Mononuclear cell (primary cell): ENCODE data around the gene GM2A. TPM values are rescaled to one million over a fixed set of nuclear protein-coding genes. Genes with fewer than 3 reads are reported as not detected.

Experiments used
- H3K27me3 ChIP-seq: 2 replicates; pipeline ENCODE4 v1.6.0; 2011; ENCODE audit warnings: low read length, control low read depth; ENCODE audit not compliant: insufficient read depth
- H3K4me1 ChIP-seq: 2 replicates; pipeline ENCODE4 v1.5.1; 2011; ENCODE audit warnings: mild to moderate bottlenecking, low read length, control low read depth; ENCODE audit not compliant: insufficient read depth
- H3K4me3 ChIP-seq: 2 replicates; pipeline ENCODE4 v1.5.1; 2011; ENCODE audit warnings: mild to moderate bottlenecking, low read length, moderate library complexity
- H3K9me3 ChIP-seq: 2 replicates; pipeline ENCODE4 v1.5.1; 2011; ENCODE audit warnings: low read depth, mild to moderate bottlenecking, control low read depth, low read length
- total RNA-seq: library from RNA; depleted of rRNA; stranded (reverse); fragments of >200 nt; gene quantifications from one replicate; pipeline ENCODE4 v1.2.3, GENCODE V29; 2012

Gene GM2A
- total RNA-seq, 1 donor, result 38.9 TPM

DNA sequence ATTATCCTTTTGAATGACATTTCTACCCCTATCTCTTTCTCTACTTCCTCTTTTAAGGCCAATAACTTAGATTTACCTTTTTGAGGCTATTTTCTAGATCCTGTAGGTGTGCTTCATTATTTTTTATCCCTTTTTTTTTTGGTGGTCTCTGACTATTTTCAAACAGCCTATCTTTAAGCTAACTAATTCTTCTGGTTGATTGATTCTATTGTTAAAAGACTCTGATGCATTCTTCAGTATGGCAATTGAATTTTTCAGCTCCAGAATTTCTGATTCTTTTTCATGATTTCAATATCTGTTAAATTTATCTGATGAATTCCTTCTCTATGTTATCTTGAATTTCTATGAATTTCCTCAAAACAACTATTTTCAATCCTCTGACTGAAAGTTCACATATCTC is 57.9 kb downstream of the GM2A start:
- Histone ChIP-seq H3K27me3 (no peaks in the 10 kb centered on the region), H3K4me3 (no peak overlapping the region), H3K9me3 (no peaks in the 10 kb centered on the region), H3K4me1 (no peaks in the 10 kb centered on the region)

DNA sequence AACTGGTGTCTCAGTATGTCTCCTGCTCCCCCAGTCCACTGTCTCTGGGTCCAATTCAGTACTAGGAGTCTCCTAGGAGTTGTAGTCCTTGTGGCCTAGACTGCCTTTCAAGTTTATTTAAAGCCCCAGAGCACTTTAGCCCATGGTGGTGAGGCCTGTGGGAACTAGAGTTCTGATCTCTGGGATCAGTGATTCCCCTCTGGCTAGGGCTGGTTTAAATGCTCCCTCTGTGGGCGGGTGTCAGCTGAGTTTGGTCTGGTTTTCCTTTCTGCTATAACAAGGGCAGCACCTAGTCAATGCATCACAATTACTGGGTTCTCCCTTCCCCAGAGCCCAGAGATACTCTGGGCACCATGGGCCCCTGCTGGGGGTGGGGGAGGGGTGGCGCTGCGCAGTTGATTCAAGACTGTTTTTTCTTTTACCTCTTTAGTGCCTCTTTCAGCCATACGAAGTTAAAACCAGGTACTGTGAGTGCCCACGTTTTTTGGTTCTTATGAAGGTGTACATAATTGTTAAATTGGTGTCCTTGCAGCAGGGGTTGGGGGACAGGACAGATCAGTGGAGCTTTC is 59.9 kb downstream of the GM2A start:
- H3K9me3 ChIP-seq, result no peaks in the 10 kb centered on the region
- no peaks in the 10 kb centered on the region for H3K27me3 ChIP-seq
- H3K4me1 ChIP-seq, result no peaks in the 10 kb centered on the region
- no peak overlapping the region for H3K4me3 ChIP-seq

DNA sequence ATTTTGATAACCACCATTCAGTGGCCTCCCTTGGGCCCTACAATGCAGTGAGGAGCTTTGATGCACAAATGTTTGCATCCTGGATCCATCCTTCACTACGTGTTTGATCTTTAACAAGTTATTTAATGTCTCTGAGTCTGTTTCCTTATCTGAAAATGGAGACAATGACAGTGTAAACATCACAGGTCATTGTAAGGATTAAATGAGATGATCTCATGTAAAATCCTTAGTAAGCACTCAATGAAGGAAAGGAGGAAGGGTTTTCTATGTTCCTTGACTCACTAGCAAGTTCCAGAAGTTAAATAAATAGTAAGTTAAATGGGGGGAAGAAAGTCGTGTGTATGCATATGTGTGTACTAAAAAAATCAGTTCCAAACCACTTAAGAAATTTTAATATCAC is 60.4 kb downstream of the GM2A start:
- no peaks in the 10 kb centered on the region for H3K27me3 ChIP-seq
- H3K4me1 ChIP-seq, result no peaks in the 10 kb centered on the region
- H3K9me3 ChIP-seq, result no peaks in the 10 kb centered on the region
- no peak overlapping the region for H3K4me3 ChIP-seq

- no peak overlapping the region for H3K4me3 ChIP-seq
These were observed 63.1 kb downstream of the GM2A start for GRCh38 chr5:151315998-151316597.

DNA sequence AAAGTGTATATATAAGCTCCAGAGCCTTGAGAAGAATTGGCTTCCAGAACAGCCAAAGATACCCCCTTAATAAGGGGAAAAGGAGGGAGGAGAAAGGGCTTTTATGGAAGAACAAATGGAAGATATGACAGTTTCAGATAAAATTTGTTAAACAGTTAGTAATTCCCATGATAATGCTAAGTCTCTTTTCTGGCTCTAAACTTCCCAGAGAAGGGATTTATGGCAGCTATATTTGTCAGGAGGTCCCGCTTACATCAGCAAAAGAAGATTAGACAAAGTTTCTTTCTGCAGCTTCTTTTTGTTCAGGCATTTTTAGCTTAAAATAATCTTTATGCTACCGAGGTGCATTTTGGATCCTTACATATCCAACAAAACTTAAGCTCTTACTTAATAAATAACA is 64.9 kb downstream of the GM2A start:
- H3K9me3 ChIP-seq, result no peaks in the 10 kb centered on the region
- H3K4me1 ChIP-seq, result no peaks in the 10 kb centered on the region
- no peak overlapping the region for H3K4me3 ChIP-seq
- no peaks in the 10 kb centered on the region for H3K27me3 ChIP-seq

More at GRCh38 chr5:151315998-151316597, 63.1 kb downstream of the GM2A start:
- Histone ChIP-seq H3K4me1 (no peaks in the 10 kb centered on the region), H3K27me3 (no peaks in the 10 kb centered on the region), H3K9me3 (no peaks in the 10 kb centered on the region)

DNA sequence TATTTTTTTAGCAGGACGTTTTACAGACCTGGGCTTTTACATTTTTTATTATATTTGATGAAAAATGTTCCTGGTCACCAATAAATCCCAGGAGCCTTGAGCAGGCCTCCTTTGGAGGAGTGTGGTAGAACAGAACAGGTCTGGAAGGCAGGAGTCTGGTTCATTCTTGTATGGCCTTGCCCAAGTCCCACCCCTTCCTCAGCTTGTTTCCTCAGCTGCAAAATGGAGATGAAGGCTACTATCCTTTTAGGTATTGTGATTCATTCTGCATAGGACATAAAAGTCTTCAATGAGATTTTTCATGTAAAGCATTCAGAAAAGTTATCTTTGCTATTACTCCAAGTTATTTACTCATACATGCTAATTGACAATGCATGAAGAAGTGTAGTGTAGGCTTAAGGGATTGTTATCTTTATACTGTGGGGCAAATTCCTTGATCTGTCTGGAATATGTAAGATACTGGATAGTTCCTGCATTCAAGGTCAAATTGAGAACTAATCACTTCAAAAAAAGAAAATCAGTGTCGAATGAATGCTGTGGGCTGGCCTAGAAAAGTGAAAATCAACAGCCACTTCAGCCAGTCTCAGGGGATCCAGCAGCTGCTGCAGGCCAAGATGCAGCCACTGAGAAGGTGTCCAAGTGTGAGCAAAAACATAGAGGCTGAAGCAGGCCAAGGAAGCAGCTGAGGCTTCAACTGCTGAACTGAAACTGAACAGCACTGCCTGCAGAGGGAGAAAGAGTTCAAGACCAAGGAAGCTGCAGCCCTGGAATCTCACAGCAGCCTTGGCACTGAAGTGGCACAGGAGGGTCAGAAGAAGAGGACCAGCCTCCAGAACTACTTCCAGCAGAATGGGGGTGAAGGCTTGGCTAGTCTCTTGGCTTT is 66.1 kb downstream of the GM2A start:
- Histone ChIP-seq H3K4me1 (no peaks in the 10 kb centered on the region), H3K27me3 (no peaks in the 10 kb centered on the region), H3K9me3 (no peaks in the 10 kb centered on the region), H3K4me3 (no peak overlapping the region)

Other genes with a start within 250 kb of the GM2A start
- 1.6 TPM for gene GPX3, start 232.6 kb upstream of the GM2A start, total RNA-seq
- gene TNIP1, start 172.2 kb upstream of the GM2A start, total RNA-seq, result 222 TPM
- gene ANXA6, start 95.4 kb upstream of the GM2A start, total RNA-seq, result 127 TPM
- 142 TPM for gene CCDC69, start 29.1 kb upstream of the GM2A start, total RNA-seq
- not detected for gene SLC36A3, start 50.6 kb downstream of the GM2A start, total RNA-seq
- gene SLC36A2, start 94.4 kb downstream of the GM2A start, total RNA-seq, result not detected
- 4.0 TPM for gene SLC36A1, start 194.4 kb downstream of the GM2A start, total RNA-seq